Activated T-cell treated with anti-CD3 and anti-CD28 coated beads for 1 hour (primary cell): ENCODE results near the gene MYO9B.
"Not testable (repeated sequence)": the region's sequence is repeated elsewhere in the genome, so short reads cannot be mapped to it uniquely, and the experiment has no call there.

Source experiments
- DNase-seq: peaks from one replicate; pipeline ENCODE4 v3.0.0-alpha.2; 2020; ENCODE audit warnings: low read depth

MYO9B gene

DNA sequence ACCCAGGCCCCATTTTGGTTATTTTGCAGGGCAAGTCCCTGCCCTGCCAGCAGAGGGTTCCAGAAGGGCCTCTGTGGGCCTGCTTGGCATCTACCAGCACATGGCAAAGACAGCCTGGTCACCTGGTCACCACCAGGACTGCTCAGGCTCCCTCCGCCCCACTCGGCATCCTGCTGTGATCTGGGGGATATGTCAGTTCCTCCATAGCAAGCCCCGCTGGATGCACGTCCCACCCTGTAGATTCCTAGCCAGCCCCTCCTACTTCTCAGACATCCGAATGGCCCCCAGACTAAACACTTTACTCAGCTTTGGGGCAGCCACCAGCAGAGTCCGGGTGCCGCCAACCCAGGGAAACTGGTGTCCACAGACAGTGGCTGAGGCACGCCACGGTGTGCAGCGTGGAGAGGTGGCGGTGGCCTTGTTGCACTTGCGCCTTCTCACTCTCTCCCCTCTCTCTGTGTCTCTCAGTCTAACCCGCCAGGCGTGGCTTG, 107.7 kb downstream of the MYO9B start:
- DNase-seq: no peak

DNA sequence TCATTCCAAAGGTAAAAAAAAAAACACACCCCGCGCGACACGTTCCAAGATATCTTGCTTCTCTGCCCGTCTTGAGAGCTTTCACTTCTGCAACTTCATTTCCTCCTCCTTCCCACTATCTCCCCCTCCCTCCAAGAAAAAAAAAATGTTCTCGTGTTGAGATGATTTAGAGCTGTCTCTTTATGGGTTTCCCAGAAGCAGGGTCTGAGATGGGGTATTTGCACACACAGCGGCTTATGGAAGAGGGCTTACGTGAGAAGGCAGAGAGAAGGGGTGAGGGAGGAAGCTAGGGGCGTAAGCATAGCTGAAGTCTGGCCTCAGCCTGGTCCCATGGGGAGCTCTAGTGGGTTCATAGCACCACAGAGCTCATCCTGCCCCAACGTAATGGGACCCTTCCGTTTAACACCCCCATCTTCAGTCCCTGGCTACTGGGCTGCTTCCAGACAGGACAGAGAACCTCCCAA, 108.3 kb downstream of the MYO9B start:
- DNase-seq: no peak

DNA sequence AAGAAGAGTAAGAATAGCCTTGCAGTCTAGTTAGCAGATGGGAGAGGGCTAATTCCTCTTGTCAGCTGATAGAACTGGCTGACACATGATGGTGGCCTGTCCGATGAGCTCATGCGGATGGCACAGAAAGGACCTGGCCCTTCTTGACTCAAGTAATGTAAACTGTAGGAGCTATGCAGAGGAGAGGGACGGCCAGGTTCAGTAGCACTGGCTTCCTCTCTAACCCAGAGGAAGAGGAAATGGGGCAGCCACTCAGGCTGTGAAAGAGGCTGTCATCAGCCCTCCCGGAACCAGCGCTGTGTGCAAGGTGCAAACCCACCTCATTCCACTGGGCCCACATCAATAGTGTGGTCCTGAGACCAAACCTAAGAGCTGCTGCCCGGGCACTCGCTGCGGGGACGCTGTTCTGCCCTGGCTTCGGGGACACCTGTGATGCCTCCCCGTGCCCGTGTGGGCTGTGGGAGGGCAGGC, 108.8 kb downstream of the MYO9B start:
- peak; percentile 37 for DNase-seq

DNA sequence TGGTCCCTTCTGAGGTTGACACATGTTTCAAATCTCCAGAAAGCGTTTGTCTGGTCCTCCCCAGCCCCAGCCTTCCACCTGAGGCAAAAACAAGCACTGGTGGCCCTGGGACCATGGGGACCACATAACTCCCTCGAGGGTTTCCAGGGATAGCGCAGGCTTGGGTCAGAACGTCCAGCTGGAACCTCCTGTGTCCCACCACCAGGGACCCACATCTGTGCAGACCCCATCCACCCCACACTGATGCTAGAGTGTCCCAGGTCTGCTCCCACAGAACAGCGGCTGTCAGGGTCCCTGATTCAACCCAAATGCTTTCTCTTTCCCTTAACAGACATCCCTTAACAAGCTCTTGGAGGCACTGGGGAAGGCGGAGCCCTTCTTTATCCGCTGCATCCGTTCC, 110.0 kb downstream of the MYO9B start:
- no peak for DNase-seq

DNA sequence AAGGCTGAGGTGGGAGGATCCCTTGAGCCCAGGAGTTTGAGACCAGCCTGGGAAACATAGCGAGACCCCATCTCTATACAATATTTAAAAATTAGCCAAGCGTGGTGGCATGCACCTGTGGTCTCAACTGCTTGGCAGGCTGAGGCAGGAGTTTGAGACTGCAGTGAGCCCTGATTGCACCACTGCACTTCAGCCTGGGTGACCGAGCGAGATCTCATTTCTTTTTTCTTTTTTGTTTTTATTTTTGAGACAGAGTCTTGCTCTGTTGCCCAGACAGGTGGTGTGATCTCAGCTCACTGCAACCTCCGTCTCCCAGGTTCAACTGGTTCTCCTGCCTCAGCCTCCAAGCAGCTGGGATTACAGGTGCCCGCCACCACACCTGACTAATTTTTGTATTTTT, 116.2 kb downstream of the MYO9B start:
- DNase-seq: not testable (repeated sequence)

DNA sequence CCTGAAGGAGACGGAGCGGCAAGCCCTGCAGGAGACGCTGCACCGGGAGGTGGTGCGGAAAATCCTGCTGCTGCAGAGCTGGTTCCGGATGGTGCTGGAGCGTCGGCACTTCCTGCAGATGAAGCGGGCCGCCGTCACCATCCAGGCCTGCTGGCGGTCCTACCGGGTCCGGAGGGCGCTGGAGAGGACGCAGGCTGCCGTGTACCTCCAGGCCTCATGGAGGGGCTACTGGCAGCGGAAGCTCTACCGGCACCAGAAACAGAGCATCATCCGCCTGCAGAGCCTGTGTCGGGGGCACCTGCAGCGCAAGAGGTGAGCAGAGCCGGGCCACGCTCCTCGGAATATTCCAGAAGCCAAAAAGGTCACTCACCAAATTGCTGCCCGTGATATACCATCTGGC, 117.2 kb downstream of the MYO9B start:
- DNase-seq: no peak

DNA sequence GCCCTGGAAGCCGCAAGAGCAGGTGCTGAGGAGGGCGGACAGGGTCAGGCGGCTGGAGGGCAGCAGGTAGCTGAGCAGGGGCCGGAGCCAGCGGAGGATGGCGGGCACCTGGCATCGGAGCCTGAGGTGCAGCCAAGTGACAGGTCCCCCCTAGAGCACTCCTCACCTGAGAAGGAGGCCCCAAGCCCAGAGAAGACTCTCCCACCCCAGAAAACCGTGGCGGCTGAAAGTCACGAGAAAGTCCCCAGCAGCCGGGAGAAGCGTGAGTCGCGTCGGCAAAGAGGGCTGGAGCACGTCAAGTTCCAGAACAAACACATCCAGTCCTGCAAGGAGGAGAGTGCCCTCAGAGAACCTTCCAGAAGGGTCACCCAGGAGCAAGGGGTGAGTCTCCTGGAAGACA, 119.0 kb downstream of the MYO9B start:
- DNase-seq: no peak

DNA sequence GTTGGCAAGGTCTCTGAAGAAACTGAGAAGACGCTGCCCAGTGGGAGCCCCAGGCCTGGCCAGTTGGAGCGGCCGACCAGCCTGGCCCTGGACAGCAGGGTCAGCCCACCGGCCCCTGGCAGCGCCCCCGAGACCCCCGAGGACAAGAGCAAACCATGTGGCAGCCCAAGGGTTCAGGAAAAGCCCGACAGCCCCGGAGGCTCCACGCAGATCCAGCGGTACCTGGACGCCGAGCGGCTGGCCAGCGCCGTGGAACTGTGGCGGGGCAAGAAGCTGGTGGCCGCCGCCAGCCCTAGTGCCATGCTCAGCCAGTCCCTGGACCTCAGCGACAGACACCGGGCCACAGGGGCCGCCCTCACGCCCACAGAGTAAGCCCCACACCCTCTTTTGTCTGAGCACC, 119.5 kb downstream of the MYO9B start:
- no peak for DNase-seq

DNA sequence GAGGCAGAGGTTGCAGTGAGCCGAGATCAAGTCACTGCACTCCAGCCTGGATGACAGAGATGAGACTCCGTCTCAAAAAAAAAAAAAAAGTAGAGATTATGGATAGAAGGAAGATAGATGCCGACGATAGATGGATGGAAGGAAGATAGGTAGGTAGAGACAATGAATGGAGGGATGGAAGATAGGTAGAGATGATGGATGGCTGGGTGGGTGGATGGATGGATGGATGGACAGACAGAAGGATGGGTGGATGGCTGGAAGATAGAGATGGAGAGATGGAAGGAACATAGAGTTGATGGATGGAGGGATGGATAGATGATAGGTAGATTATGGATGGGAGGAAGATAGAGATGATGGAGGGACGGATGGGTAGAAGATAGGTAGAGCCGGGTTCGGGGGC, 121.0 kb downstream of the MYO9B start:
- no peak for DNase-seq

DNA sequence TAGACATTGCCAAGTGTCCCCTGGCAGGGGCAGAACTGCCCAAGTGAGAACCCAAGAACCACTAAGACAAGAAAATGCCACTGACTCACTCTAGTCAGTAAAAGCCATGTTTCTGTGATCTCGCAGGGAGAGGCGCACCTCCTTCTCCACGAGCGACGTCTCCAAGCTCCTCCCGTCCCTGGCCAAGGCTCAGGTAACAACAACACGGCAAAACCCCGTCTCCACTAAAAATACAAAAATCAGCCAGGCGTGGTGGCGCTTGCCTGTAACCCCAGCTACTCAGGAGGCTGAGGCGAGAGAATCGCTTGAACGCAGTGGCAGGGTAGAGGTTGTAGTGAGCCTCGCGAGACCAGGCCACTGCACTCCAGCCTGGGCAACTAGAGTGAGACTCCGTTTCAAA, 122.1 kb downstream of the MYO9B start:
- DNase-seq: no peak

DNA sequence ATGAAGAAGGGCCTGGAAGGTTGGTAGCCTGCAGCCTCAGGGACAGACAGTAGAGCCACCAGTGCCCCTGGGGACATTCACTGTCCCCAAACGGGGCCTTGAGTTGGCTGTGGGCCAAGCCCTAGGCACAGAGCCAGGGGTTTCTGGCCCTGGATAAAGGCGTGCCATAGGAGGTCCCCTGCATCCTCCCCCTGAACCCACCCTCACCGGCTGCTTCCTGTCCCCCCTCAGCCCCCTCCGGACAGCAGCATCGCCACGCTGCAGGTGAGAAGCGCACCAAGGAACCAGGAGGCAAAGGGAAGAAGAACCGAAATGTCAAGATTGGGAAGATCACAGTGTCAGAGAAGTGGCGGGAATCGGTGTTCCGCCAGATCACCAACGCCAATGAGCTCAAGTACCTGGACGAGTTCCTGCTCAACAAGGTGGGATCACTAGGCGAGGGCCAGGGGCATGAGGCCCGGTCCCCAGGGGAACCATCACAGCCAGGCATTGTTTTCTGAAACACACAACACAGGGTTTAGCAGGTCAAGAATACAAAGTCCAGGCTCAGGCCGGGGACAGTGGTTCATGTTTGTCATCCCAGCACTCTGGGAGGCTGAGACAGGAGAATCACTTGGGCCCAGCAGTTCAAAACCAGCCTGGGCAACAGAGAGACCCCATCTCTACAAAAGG, 125.0 kb downstream of the MYO9B start:
- DNase-seq: no peak

DNA sequence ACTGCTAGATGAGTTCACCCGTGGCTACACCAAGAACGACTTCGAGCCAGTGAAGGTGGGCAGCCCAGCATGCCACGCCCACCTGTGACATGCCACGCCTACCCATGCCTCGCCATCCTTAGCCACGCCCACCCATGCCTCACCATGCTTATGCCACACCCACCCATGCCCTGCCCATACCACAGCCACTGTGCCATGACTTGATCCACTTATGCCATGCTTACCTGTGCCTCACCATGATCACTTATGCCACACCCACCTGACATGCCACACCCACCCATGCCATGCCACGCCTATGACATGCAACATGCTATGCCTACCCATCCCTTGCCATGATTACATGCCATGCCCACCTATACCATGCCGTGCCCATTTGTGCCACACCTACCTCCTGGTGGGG, 126.7 kb downstream of the MYO9B start:
- no peak for DNase-seq

DNA sequence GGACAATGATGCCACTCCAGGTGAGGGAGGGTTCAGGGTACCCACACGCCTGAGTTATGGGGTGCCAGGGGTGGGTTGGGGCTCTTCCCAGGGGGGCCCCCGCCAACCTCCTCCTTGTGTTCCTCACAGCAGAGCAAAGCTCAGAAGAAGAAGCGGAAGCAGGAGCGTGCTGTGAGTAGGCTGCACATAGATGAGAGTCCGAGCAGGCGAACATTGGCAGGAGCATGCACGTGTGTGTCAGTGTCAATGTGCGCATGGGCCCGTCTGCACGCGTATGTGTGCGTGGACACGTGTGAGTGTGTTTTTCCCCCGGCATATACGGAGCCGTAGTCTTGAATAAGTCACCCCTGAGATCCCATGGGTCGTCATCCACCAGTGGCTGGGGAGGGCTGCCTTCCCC, 127.1 kb downstream of the MYO9B start:
- DNase-seq: no peak

DNA sequence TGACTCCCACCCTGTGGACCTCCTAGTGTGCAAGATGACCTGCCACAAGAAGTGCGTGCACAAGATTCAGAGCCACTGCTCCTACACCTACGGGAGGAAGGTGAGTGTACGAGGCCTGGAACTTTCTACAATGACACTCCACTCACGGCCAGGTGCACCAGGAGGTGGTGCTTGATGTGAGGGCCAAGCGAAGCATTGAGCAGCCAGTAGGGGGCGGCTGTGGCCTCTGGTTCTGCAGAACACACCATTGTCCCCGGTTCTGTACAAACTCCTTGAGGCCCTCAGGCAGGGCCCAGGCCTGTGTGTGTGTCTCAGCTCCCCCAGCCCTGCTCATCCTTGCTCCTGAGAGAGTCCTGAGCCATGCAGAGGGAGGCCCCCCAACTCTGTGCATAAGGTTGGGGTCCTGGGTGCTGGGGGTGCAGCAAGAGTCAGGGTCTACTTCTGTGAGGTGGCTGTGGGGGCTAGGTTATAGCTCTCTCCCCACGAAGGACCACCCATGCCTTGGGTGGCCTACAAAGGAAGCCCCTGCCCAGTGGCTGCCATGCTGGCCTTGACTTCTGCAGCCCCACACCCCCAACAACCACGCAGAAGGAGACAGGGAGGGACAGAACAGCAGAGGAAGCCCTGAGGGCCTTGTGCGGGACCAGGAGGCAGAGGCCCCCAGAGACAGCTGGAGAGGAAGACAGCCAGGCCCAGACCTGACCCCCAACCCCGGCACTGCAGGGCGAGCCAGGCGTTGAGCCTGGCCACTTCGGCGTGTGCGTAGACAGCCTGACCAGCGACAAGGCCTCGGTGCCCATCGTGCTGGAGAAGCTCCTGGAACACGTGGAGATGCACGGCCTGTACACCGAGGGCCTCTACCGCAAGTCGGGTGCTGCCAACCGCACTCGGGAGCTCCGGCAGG, 129.9 kb downstream of the MYO9B start:
- DNase-seq: peak; percentile 54

DNA sequence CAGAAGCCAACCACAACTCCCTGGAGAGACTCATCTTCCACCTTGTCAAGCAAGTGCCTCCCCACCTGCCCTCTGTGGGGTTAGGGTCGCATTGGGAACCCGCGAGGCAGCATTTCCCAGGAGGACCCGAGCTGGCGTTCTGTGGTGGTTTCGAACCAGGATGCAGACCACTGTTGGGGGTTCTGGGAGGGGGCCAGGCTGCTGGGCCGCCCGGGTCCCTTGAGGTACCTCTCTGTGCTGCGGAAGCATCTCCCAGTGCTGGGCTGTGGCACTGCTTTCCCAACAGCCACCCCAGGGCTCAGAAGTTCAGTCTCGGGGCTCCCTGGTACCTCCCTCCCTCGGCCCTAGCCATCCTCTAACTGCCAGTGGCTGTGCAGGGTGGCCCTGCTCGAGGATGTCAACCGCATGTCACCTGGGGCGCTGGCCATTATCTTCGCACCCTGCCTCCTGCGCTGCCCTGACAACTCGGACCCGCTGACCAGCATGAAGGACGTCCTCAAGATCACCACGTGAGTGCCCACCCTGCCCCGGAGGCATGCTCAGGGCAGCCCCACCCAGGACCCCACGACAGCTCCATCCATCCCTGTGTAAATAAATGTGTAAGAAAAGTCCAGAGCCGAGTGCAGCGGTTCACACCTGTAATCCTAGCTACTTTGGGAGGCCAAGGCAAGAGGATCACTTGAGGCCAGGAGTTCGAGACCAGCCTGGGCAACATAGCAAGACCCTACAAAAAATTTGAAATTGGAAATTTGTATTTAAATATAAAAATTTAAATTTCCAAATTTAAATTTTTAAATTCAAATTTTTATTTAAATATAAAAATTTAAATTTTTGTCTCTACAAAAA, 131.4 kb downstream of the MYO9B start:
- no peak for DNase-seq

DNA sequence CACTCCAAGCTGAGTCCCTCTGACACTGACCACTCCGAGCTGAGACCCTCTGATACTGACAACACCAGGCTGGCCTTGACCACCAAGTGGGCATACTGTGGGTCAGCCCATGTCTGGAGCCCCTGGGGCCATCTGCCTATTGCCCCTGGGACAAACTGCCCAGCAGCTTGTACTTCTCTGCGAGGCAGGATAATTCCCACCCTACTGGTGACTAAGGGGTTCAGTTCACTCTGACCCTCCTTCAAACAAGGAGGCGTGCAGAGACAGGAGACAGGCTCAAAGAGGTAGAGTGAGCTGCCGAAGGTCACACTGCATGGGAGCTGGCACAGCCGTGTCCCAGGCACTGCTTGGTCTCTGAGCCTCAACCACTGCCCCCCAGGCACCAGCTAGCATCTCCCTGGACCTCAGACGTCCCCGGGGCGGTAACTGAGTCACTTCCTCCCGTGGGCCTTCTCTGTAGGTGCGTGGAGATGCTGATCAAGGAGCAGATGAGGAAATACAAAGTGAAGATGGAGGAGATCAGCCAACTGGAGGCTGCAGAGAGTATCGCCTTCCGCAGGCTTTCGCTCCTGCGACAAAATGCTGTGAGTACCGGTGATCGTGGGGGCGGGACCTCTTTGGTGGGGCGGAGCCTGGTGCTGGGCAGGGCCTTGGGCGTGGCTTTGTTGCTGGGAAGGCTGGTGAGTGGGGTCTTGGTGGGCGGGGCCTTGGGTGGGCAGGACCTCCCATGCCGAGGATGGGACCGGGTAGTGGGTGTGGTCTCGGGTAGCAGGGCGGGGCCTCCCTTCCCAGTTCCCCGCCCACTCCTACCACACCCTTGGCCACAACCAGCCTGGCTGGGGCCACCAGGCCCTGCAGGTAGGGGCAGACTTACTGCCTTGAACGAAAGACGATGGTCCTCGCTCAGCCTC, 133.8 kb downstream of the MYO9B start:
- no peak for DNase-seq

DNA sequence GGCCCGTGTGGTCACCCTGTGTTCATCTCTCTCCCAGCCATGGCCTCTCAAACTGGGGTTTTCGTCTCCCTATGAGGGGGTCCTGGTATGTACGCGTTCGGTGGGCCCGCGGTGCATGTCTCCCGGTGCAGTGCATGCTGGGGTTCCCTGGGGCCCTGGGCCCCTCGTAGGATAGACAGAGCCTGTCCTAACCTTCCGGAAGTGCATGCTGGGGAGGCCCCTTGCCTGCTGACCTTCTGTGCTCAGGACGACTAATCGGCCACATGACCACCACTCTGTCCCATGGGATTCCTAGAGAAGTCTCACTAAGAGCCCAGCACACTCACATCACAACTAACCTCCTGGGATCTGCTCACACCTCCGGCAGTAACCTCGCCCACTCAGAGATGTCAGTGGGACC, 134.7 kb downstream of the MYO9B start:
- DNase-seq: no peak

DNA sequence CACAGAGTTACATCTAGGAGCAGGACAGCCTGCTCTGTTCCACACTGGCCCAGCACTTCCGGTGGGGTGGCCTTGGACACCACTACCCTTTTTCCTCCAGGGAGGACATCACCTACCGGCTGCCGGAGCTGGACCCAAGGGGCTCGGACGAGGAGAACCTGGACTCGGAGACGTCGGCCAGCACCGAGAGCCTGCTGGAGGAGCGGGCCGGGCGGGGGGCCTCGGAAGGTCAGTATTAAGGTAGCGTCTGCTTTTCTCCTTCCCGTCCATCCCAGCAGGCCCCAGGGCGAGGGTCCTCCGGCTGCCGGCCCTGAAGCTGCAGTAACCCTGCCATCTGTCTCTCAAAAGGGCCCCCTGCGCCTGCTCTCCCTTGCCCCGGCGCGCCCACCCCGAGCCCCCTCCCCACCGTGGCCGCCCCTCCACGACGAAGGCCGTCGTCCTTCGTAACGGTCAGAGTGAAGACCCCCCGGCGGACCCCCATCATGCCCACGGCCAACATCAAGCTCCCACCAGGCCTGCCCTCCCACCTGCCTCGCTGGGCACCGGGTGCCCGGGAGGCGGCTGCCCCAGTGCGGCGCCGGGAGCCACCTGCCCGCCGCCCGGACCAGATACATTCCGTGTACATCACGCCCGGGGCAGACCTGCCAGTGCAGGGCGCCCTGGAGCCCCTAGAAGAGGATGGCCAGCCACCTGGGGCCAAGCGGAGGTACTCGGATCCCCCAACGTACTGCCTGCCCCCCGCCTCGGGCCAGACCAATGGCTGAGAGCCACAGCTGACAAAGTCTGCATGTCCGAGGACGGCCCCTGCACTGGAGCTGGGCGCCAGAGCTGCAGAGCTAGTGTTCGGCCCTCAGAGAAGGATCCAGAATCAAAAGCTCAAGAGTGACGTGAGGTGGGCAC, 136.2 kb downstream of the MYO9B start:
- DNase-seq: no peak

DNA sequence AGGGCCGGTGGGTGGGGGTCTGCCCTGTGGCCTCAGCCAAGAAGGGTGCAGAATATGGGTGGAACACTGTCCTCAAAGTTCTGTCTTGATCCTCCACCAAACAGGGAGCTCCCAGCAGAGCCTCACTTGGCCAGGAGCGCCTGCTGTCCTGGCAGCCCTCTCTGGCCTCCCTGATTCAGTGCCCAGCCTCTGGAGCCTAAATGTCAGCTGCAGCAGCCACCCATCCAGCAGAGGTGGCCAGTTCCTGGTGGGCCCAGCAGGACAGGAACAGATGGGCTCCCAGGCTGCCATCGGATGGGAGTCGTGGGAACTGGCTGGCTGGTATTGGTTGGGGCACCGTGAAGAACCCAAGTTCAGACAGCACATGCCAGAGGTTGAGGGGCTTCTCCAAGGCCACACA, 137.8 kb downstream of the MYO9B start:
- DNase-seq: no peak

DNA sequence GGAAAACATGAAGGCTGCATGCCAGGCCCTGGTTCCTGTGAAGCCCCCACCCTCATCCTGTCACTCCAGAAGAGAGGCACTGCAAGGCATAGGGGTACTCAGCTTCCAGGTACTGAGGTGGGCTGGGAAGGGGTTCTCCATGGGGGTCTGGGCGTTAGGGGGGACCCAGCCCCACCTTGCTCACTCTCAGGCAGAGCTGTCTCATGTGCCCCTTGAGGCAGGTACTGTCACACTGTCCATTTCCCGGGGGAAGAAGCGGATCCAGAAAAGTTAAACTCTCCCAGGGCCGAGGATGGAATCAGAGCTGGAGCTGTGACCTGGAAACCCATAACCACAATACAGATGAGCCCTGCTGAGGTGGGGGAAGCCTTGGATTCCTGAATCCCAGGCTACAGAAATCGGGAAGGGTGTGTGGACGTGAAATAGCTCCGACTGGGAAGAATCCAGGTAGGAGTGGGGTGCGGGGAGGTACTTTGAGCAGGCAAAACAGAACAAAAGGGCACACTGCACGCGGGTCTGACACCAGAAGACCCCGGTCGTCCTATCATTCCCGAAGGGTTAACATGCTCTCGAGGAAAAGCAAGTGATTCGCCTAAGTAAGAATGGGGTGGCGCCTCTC, 139.0 kb downstream of the MYO9B start:
- DNase-seq: no peak
